ENCODE data around the gene NOL7. TPM values are rescaled to one million over a fixed set of nuclear protein-coding genes. Genes with fewer than 3 reads are reported as not detected.

NOL7 gene
- total and polyA plus RNA-seq, 12 donors = 42.4 to 111 (median 69.7) TPM

DNA sequence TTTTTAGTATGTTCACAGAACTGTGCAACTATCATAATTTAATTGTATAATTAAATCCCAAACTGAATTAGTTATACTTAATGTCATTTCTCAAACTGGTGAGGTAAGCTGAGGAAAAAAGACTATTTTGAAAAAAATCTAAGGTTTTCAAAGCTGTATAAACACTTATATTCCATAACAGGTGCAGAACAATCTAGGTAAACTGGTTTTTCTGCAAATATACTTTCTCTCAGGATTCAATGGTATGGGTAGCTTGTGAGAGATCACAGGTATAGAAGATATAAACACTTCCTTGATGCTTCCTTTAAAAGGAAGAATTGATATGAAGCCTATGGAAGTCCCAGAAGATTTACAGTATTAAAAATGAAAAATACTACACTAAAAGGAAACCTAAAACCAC is 33.7 kb downstream of the NOL7 start:
- peaks cover 0 to 5% of the 10 kb centered on the region in 2 donors for H3K36me3 ChIP-seq (replicated peaks in 1 of 2)
- no peak overlapping the region for H3K27ac ChIP-seq
- no peaks in the 10 kb centered on the region for H3K27me3 ChIP-seq
- no peak overlapping the region for H3K4me3 ChIP-seq
- H3K4me1 ChIP-seq (replicated peaks in 1 of 2) = peaks cover 0 to 20% of the 10 kb centered on the region in 2 donors
- intact Hi-C loops (cut with DNase I) = no loop called here
- no peak for DNase-seq
- H3K9me3 ChIP-seq (replicated peaks in 1 of 3) = no peaks in the 10 kb centered on the region
- TF ChIP-seq POLR2A (IDR thresholded peaks at IDR 0.05) = no peak
- TF ChIP-seq, protein P1, sequence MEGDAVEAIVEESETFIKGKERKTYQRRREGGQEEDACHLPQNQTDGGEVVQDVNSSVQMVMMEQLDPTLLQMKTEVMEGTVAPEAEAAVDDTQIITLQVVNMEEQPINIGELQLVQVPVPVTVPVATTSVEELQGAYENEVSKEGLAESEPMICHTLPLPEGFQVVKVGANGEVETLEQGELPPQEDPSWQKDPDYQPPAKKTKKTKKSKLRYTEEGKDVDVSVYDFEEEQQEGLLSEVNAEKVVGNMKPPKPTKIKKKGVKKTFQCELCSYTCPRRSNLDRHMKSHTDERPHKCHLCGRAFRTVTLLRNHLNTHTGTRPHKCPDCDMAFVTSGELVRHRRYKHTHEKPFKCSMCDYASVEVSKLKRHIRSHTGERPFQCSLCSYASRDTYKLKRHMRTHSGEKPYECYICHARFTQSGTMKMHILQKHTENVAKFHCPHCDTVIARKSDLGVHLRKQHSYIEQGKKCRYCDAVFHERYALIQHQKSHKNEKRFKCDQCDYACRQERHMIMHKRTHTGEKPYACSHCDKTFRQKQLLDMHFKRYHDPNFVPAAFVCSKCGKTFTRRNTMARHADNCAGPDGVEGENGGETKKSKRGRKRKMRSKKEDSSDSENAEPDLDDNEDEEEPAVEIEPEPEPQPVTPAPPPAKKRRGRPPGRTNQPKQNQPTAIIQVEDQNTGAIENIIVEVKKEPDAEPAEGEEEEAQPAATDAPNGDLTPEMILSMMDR (IDR thresholded peaks at IDR 0.05) = no peak

DNA sequence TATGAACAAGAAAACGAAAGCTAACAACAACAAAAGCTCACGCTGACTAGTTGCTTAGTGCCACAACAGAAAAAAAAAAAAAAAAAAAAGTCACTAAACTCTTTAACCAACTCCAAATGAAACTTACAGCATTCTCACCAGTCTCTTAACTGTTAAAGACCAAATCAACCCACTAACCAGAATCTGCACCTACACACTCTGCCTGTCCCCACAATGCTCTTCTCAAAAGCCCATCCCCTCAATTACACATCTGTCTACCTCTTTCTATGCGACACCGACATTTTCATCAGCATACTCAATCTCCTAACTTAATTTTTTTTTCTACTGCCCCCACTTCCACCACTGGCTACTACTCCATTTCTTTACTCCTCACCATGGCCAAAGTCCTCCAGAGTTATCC is 34.3 kb downstream of the NOL7 start:
- WGBS, 4 donors = 91 to 99% (median 97%) methylated on average over 4 of the region's 4 CpGs
- no peak for DNase-seq
- TF ChIP-seq POLR2A (IDR thresholded peaks at IDR 0.05) = no peak
- TF ChIP-seq, protein P1 (IDR thresholded peaks at IDR 0.05) = no peak
- Histone ChIP-seq H3K9me3 (replicated peaks in 1 of 3) (no peaks in the 10 kb centered on the region), H3K4me3 (no peak overlapping the region), H3K27me3 (no peaks in the 10 kb centered on the region), H3K36me3 (replicated peaks in 1 of 2) (peaks cover 0 to 5% of the 10 kb centered on the region in 2 donors), H3K4me1 (replicated peaks in 1 of 2) (peaks cover 0 to 21% of the 10 kb centered on the region in 2 donors), H3K27ac (no peak overlapping the region)
- intact Hi-C loops (cut with DNase I) = no loop called here

DNA sequence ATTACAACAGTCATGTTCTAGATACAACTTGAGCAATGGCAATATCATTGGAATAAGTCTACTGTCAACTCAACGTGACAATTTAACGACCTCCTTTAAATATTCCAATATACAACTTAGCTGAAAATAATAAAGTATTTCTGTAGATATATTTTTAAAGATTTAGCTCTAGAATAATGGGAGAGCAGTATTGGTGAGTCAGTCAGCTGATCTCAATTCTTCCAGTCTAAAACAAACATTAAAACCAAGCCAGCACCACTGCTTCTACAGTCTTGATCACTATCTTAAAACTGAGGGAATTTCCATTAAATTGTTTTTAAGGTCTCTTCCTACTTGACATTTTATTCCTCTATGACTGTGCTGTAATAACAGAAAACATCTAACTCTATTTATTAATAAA is 38.2 kb downstream of the NOL7 start:
- Histone ChIP-seq H3K4me1 (replicated peaks in 1 of 2) (peaks cover 0 to 16% of the 10 kb centered on the region in 2 donors), H3K27me3 (no peaks in the 10 kb centered on the region), H3K9me3 (replicated peaks in 1 of 3) (no peaks in the 10 kb centered on the region), H3K36me3 (replicated peaks in 1 of 2) (peaks cover 0 to 5% of the 10 kb centered on the region in 2 donors), H3K27ac (no peak overlapping the region), H3K4me3 (no peak overlapping the region)
- TF ChIP-seq, protein P1 (IDR thresholded peaks at IDR 0.05) = no peak
- TF ChIP-seq POLR2A (IDR thresholded peaks at IDR 0.05) = no peak
- intact Hi-C loops (cut with DNase I) = no loop called here
- no peak for DNase-seq
- 87 to 95% (median 89%) methylated on average over 2 of the region's 2 CpGs for WGBS, 4 donors

DNA sequence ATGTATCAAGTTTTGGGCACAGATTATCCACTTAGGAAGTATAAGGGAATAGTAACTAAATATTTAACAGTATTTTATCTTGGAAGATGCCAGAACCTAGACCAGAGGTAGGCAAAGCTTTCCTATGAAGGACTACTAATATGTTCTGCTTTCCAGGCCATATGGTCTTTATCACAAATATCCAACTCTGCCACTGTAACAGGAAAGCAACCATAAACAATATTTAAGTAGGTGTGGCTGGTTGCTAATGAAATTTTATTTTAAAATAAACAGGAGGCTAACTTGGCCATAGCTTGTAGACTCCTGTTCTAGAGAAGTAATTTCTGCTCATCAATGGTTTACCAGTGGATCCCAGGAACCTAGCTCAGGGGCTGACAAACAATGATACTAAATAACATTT is 39.4 kb downstream of the NOL7 start:
- intact Hi-C loops (cut with DNase I) = no loop called here
- H3K27ac ChIP-seq = no peak overlapping the region
- H3K36me3 ChIP-seq (replicated peaks in 1 of 2) = peaks cover 0 to 5% of the 10 kb centered on the region in 2 donors
- H3K4me1 ChIP-seq (replicated peaks in 1 of 2) = peaks cover 0 to 20% of the 10 kb centered on the region in 2 donors
- no peak overlapping the region for H3K4me3 ChIP-seq
- DNase-seq = no peak
- H3K27me3 ChIP-seq = no peaks in the 10 kb centered on the region
- H3K9me3 ChIP-seq (replicated peaks in 1 of 3) = no peaks in the 10 kb centered on the region
- no peak for TF ChIP-seq POLR2A (IDR thresholded peaks at IDR 0.05)
- TF ChIP-seq, protein P1 (IDR thresholded peaks at IDR 0.05) = no peak
